ENCODE data around the gene EML2. TPM values are rescaled to one million over a fixed set of nuclear protein-coding genes. Genes with fewer than 3 reads are reported as not detected.

The EML2 gene
- total and polyA plus RNA-seq, 10 of the 15 experiments (the other 5 are each of a cell fraction or from before 2014, with no cell fraction given): 1.6 to 64.0 (median 27.5) TPM

DNA sequence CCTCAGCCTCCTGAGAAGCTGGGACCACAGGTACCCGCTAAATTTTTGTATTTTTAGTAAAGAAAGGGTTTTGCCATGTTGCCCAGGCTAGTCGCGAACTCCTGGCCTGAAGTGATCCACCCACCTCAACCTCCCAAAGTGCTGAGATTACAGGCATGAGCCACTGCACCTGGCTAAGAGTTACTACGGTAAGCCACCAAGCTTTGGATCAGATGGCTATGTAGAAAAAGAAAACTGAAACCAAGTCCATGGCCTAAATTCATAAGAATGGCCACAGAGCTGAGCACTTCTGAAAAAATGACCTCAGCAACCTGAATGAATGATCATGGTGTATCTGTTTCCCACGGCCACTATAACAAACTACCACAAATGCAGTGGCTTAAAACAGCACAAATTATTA is 64.0 kb downstream of the EML2 start (continued):
- TF ChIP-seq ZNF384 (IDR thresholded peaks at IDR 0.05; ENCODE audit: borderline replicate concordance, low read depth, low read length) (no peak), GABPA (IDR thresholded peaks at IDR 0.05; ENCODE audit: low read depth) (no peak)
- TF ChIP-seq, protein P1, sequence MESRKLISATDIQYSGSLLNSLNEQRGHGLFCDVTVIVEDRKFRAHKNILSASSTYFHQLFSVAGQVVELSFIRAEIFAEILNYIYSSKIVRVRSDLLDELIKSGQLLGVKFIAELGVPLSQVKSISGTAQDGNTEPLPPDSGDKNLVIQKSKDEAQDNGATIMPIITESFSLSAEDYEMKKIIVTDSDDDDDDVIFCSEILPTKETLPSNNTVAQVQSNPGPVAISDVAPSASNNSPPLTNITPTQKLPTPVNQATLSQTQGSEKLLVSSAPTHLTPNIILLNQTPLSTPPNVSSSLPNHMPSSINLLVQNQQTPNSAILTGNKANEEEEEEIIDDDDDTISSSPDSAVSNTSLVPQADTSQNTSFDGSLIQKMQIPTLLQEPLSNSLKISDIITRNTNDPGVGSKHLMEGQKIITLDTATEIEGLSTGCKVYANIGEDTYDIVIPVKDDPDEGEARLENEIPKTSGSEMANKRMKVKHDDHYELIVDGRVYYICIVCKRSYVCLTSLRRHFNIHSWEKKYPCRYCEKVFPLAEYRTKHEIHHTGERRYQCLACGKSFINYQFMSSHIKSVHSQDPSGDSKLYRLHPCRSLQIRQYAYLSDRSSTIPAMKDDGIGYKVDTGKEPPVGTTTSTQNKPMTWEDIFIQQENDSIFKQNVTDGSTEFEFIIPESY (IDR thresholded peaks at IDR 0.05): peak; percentile 72; the same call in 1 of the 2 replicates

DNA sequence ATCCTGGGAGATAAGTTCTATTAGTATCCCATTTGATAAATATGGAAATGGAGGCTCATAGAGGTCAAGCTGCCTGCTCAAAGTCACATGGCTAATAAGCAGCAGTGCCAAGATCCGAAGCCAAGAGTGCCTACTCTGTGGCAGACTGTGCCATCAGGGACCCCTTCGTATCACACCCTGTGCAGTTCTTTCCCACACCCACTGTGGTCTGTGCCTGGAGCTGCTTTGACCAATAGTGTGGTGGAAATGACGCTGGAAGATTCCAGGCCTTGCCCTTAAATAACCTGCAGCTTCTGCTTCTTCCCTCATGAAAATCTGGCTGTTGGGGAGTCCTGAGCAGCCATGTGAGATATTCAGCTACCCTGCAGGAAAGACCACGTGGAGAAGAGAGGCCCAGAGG is 64.7 kb downstream of the EML2 start:
- H3K9ac ChIP-seq (ENCODE audit: control insufficient read depth, insufficient read depth, low read length): no peak overlapping the region
- POLR2A ChIA-PET: interaction anchor here (0.8 to 1.5 kb wide), 2 partner anchors 9 kb away, joined by 3 to 8 read pairs; no protein-coding TSS in a partner anchor
- H3K4me1 ChIP-seq (ENCODE audit: control insufficient read depth, insufficient read depth, low read length): peaks cover 11% of the 10 kb centered on the region
- H3K27ac ChIP-seq (ENCODE audit: control insufficient read depth, insufficient read depth): no peak overlapping the region
- no peaks in the 10 kb centered on the region; a peak in 2 of 4 replicates for H3K36me3 ChIP-seq (ENCODE audit: control insufficient read depth in 2 of 2, insufficient read depth in 2 of 2, low read length in 1 of 2)
- 66% methylated on average over 4 of the region's 4 CpGs for WGBS (ENCODE audit: insufficient coverage, insufficient replicate concordance, low lambda C conversion rate, missing lambda C conversion rate)
- no peaks in the 10 kb centered on the region for H3K27me3 ChIP-seq (replicated peaks in 1 of 2; ENCODE audit: control insufficient read depth in 2 of 2, insufficient read depth in 2 of 2, low read length in 1 of 2)
- H4K20me1 ChIP-seq (ENCODE audit: control insufficient read depth, insufficient read depth): no peaks in the 10 kb centered on the region
- FAIRE-seq: no peak
- SMC1A ChIA-PET (ENCODE audit: uncharacterized antibody, unreplicated experiment): interaction anchor here (1.2 to 1.5 kb wide), 4 partner anchors 8 to 67 kb away, joined by 3 to 5 read pairs (median 4); no protein-coding TSS in a partner anchor
- BruUV-seq (replicated peaks): TSS peak; percentile 40
- peaks cover 17% of the 10 kb centered on the region for H3K79me2 ChIP-seq (ENCODE audit: control insufficient read depth, insufficient read depth, low read length)
- CTCF ChIA-PET: interaction anchor here (0.6 to 1.2 kb wide), 3 partner anchors 25 to 89 kb away, joined by 3 to 5 read pairs (median 3); no protein-coding TSS in a partner anchor
- H2AFZ ChIP-seq (ENCODE audit: control insufficient read depth, low read depth, low read length): no peak overlapping the region
- no peaks in the 10 kb centered on the region; the same call in 2 of the 3 replicates for H3K9me3 ChIP-seq (replicated peaks; ENCODE audit: control insufficient read depth, insufficient read depth, low read length)
- intact Hi-C loops (cut with micrococcal nuclease; ENCODE audit: unreplicated experiment): loop anchor here (5.0 kb wide), 1 partner anchor 77 kb away; the partner anchor contains the start of genes PPM1N and RTN2
- no peak overlapping the region for H3K4me2 ChIP-seq (ENCODE audit: control insufficient read depth, insufficient read depth)
- ATAC-seq: no peak
- DNase-seq (ENCODE audit: low read depth, low spot score): no peak
- no peak overlapping the region for H3K4me3 ChIP-seq
- RAD21 ChIA-PET (ENCODE audit: unreplicated experiment): interaction anchor here (0.8 kb wide), 1 partner anchor 16 kb away, joined by 3 read pairs; no protein-coding TSS in a partner anchor
- in situ Hi-C loops (cut with MboI): no loop called here
- no peak for TF ChIP-seq CEBPB (IDR thresholded peaks at IDR 0.05; ENCODE audit: borderline replicate concordance in 1 of 2, low read depth in 2 of 2, low read length in 2 of 2)
- TF ChIP-seq, protein P2, sequence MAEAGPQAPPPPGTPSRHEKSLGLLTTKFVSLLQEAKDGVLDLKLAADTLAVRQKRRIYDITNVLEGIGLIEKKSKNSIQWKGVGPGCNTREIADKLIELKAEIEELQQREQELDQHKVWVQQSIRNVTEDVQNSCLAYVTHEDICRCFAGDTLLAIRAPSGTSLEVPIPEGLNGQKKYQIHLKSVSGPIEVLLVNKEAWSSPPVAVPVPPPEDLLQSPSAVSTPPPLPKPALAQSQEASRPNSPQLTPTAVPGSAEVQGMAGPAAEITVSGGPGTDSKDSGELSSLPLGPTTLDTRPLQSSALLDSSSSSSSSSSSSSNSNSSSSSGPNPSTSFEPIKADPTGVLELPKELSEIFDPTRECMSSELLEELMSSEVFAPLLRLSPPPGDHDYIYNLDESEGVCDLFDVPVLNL (IDR thresholded peaks at IDR 0.05; ENCODE audit: low read depth, low read length): no peak
- TF ChIP-seq, protein P3, sequence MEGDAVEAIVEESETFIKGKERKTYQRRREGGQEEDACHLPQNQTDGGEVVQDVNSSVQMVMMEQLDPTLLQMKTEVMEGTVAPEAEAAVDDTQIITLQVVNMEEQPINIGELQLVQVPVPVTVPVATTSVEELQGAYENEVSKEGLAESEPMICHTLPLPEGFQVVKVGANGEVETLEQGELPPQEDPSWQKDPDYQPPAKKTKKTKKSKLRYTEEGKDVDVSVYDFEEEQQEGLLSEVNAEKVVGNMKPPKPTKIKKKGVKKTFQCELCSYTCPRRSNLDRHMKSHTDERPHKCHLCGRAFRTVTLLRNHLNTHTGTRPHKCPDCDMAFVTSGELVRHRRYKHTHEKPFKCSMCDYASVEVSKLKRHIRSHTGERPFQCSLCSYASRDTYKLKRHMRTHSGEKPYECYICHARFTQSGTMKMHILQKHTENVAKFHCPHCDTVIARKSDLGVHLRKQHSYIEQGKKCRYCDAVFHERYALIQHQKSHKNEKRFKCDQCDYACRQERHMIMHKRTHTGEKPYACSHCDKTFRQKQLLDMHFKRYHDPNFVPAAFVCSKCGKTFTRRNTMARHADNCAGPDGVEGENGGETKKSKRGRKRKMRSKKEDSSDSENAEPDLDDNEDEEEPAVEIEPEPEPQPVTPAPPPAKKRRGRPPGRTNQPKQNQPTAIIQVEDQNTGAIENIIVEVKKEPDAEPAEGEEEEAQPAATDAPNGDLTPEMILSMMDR (IDR thresholded peaks at IDR 0.05 in 2 of 3, conservative IDR thresholded peaks at IDR 0.05 in 1 of 3; ENCODE audit: control insufficient read depth in 2 of 3, extremely low read depth in 1 of 3, insufficient read depth in 1 of 3, low read depth in 3 of 3, low read length in 3 of 3): no peak
- TF ChIP-seq CBFB (IDR thresholded peaks at IDR 0.05; ENCODE audit: low read depth): no peak
- TF ChIP-seq GATAD2B (conservative IDR thresholded peaks at IDR 0.05; ENCODE audit: low read depth): no peak
- TF ChIP-seq, protein P4, sequence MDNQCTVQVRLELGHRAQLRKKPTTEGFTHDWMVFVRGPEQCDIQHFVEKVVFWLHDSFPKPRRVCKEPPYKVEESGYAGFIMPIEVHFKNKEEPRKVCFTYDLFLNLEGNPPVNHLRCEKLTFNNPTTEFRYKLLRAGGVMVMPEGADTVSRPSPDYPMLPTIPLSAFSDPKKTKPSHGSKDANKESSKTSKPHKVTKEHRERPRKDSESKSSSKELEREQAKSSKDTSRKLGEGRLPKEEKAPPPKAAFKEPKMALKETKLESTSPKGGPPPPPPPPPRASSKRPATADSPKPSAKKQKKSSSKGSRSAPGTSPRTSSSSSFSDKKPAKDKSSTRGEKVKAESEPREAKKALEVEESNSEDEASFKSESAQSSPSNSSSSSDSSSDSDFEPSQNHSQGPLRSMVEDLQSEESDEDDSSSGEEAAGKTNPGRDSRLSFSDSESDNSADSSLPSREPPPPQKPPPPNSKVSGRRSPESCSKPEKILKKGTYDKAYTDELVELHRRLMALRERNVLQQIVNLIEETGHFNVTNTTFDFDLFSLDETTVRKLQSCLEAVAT (IDR thresholded peaks at IDR 0.05): no peak
- TF ChIP-seq, protein P5, sequence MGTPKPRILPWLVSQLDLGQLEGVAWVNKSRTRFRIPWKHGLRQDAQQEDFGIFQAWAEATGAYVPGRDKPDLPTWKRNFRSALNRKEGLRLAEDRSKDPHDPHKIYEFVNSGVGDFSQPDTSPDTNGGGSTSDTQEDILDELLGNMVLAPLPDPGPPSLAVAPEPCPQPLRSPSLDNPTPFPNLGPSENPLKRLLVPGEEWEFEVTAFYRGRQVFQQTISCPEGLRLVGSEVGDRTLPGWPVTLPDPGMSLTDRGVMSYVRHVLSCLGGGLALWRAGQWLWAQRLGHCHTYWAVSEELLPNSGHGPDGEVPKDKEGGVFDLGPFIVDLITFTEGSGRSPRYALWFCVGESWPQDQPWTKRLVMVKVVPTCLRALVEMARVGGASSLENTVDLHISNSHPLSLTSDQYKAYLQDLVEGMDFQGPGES (IDR thresholded peaks at IDR 0.05): no peak
- TF ChIP-seq, protein P6, sequence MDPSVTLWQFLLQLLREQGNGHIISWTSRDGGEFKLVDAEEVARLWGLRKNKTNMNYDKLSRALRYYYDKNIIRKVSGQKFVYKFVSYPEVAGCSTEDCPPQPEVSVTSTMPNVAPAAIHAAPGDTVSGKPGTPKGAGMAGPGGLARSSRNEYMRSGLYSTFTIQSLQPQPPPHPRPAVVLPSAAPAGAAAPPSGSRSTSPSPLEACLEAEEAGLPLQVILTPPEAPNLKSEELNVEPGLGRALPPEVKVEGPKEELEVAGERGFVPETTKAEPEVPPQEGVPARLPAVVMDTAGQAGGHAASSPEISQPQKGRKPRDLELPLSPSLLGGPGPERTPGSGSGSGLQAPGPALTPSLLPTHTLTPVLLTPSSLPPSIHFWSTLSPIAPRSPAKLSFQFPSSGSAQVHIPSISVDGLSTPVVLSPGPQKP (IDR thresholded peaks at IDR 0.05; ENCODE audit: low read depth, low read length): no peak
- no peak for TF ChIP-seq SP1 (IDR thresholded peaks at IDR 0.05; ENCODE audit: low read depth, low read length)
- no peak for TF ChIP-seq MTA3 (IDR thresholded peaks at IDR 0.05; ENCODE audit: borderline replicate concordance, low read length)

Data from GM12878 (cell line).